ENCODE data around the gene TP53INP2.

DNA sequence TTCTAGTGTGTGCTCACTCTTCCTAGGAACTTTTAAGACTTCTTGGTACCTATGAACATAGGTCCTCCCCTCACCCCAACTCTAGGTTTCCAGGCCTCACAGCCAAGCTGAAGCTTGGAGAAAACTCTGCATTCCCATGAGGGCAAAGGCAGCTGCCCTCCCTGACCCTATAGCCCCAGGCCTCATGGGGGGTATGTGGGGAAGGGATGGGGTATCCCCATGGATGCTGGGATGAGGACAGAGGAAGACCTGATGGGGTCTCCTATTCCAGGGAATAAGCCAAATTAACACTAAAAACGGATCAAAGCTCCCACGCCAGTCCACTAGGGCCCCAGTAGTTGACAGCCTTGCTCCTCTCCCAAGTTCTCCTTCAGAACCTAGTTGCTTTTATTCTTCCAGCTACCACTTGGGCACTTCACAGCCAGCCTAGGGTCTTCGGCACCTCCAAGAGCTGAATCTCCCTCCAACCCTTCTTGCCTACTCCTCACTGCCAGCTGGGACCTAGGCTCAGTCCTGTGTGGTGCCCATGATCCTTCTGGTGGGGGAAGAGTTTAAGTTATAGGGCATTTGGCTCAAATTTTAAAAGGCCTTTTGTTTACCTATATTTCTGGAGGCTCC lies 7.8 kb downstream of the TP53INP2 start:
- TF ChIP-seq EZH2 (IDR thresholded peaks at IDR 0.05; ENCODE audit: borderline replicate concordance, low read depth, low read length) (no peak), NR3C1 (CRISPR knock-in tag; IDR thresholded peaks at IDR 0.05) (no peak), CBX3 (IDR thresholded peaks at IDR 0.05; ENCODE audit: borderline replicate concordance in 1 of 2, low read length in 2 of 2) (no peak), OTX1 (CRISPR knock-in tag; IDR thresholded peaks at IDR 0.05) (no peak), POLR2A (conservative IDR thresholded peaks at IDR 0.05) (no peak), NCOA2 (IDR thresholded peaks at IDR 0.05; ENCODE audit: partially characterized antibody in 2 of 2) (no peak), ZBTB7A (IDR thresholded peaks at IDR 0.05; ENCODE audit: borderline replicate concordance, control insufficient read depth, low read depth, low read length) (no peak), BACH1 (tag; IDR thresholded peaks at IDR 0.05) (no peak), SREBF1 (IDR thresholded peaks at IDR 0.05; ENCODE audit: borderline replicate concordance, low read depth, low read length) (no peak), RCOR1 (IDR thresholded peaks at IDR 0.05; ENCODE audit: borderline replicate concordance in 1 of 2, low read depth in 2 of 2, low read length in 2 of 2) (no peak)
- TF ChIP-seq, protein P1, sequence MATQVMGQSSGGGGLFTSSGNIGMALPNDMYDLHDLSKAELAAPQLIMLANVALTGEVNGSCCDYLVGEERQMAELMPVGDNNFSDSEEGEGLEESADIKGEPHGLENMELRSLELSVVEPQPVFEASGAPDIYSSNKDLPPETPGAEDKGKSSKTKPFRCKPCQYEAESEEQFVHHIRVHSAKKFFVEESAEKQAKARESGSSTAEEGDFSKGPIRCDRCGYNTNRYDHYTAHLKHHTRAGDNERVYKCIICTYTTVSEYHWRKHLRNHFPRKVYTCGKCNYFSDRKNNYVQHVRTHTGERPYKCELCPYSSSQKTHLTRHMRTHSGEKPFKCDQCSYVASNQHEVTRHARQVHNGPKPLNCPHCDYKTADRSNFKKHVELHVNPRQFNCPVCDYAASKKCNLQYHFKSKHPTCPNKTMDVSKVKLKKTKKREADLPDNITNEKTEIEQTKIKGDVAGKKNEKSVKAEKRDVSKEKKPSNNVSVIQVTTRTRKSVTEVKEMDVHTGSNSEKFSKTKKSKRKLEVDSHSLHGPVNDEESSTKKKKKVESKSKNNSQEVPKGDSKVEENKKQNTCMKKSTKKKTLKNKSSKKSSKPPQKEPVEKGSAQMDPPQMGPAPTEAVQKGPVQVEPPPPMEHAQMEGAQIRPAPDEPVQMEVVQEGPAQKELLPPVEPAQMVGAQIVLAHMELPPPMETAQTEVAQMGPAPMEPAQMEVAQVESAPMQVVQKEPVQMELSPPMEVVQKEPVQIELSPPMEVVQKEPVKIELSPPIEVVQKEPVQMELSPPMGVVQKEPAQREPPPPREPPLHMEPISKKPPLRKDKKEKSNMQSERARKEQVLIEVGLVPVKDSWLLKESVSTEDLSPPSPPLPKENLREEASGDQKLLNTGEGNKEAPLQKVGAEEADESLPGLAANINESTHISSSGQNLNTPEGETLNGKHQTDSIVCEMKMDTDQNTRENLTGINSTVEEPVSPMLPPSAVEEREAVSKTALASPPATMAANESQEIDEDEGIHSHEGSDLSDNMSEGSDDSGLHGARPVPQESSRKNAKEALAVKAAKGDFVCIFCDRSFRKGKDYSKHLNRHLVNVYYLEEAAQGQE (IDR thresholded peaks at IDR 0.05; ENCODE audit: borderline replicate concordance) = no peak
- TF ChIP-seq, protein P1 (CRISPR knock-in tag; IDR thresholded peaks at IDR 0.05; ENCODE audit: low read depth) = no peak
